NCI-H526 (cell line): ENCODE results near the gene CERS2.

Experiments
- DNase-seq, 2 experiments: peaks; one replicate each; lab custom pipeline; 2025; lab: John Stamatoyannopoulos, UW

The CERS2 gene

GRCh38 chr1:150997126-150997872, 22.7 kb upstream of the CERS2 start:
- no peak for DNase-seq

DNA sequence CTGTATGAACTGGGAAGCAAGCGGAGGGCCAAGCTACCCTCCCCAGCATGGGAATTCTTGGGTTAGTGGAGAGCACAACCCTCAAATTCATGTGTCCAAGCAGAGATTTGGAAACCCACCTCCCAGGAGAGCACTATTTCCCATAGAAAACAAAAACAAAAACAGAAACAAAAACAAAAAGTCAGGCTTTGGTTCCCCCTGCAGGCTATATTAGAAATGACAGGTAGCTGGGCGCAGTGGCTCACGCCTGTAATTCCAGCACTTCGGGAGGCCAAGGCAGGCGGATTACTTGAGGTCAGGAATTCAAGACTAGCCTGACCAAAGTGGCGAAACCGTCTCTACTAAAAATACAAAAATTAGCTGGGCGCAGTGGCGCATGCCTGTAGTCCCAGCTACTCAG, 21.3 kb upstream of the CERS2 start:
- peak; percentile 16 to 57 for DNase-seq

- DNase-seq, result no peak
These were observed 20.8 kb upstream of the CERS2 start for GRCh38 chr1:150995460-150995859.

- no peak for DNase-seq
These were observed 19.6 kb upstream of the CERS2 start for GRCh38 chr1:150994248-150994647.

- no peak for DNase-seq
These were observed 18.0 kb upstream of the CERS2 start for GRCh38 chr1:150992626-150993025.

- DNase-seq, result no peak
These were observed 13.3 kb upstream of the CERS2 start for GRCh38 chr1:150987924-150988323.

DNA sequence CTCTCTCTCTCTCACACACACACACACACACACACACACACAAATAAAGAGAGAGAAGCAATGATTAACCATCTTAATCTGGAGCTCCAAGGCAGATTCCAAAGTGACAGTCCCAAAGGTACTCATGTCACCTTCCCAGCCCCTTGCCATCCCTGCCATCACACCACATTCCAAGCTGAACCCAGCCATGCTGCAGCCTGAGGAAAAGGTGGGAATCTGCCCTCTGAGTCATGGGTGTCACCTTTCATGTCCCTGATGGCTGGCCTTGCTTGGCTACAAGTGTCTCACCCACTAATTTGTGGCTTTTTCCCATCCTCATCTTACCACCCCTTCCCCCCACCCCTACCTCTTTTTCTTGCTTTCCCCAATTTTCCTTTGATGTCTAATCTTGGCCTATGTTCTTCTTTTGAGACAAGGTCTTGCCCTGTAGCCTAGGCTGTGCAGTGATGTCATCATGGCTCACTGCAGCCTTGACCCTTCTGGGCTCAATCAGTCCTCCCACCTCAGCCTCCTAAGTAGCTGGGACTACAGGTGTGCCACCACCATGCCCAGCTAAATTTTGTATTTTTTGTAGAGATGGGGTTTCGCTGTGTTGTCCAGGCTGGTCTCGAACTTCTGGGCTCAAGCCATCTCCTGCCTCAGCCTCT, 10.7 kb upstream of the CERS2 start:
- DNase-seq, result no peak

GRCh38 chr1:150981805-150982712, 7.4 kb upstream of the CERS2 start, which contains the start of gene ANXA9:
ANXA9 (plus strand) TSS chr1:150982292; CDS start chr1:150983106, 814 bp downstream.
- DNase-seq, result peak in 1 of 2 experiments; percentile 77

DNA sequence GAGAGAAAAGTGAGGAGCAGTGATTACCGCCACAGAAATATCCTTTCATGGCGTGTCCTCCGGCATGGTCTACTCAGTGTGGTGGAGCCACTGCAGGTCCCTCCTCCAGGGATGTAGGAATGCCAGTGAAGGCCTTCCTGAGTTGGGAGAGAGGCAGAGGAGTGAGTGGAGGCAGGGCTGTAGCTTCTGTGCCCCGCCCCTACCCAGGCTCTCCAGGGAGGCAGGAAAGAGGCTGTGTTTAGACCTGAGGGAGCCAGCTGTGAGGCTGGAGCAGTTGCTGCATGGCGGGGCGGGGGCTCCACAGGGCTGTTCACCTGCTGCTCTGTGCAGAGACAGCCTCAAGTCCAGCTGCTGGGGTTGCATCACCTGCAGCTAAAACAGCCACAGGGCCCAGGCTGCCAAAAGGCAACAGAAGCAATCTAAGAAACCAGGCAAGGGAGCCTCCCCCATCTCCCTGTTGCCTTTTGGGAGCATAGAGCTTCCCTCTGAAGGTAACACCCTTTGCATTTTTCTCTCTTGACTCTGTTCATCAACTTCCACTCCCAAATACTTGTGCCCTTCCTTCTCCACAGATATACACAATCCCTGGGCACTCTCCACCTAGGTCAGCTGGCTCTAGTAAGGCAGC, 6.7 kb upstream of the CERS2 start:
- peak; percentile 67 to 93 for DNase-seq

DNA sequence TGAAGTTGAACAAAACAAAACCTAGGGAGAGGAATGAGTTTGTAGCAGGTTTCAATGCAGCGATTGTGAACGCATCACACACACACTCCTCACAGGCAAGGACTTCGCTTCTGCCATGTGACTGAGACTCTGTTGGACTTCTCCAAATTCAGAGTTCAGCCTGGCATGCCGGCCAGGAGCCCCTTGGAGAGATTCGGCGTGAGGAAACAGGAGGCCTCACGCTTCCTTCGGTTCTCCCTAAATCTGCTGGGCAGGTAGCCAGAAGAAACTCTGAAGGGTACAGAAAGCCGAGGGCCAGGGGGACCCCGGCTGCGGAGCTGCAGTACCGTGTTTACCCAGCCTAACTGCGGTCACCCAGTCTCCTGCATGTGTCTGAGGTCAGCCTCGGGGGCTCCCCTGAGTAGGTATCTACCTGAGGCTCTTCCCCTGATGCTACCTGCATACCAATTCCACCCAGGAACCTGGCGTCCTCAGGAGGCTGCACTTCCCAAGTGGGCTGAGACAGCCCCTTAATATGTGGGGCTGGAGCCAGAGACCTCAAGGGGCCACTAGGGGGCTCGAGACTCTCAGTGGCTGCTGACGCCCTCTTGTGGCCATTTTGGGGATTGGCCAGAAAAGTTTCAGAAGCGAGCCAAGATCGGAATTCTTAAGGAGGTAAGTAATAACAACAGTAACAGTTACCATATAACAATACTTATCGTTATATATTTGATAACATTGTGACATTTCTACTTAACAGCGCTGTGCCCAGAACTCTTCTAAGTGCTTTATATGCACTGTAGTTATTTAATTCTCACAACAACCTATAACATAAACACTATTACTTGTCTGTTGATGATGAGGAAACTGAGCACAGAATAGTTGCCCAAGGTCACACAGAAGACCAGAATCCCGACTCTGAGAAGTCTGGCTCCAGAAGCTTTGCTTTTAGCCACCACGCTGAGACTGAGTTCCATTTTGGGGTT, 4.7 kb upstream of the CERS2 start:
- peak; percentile 89 to 99 for DNase-seq

DNA sequence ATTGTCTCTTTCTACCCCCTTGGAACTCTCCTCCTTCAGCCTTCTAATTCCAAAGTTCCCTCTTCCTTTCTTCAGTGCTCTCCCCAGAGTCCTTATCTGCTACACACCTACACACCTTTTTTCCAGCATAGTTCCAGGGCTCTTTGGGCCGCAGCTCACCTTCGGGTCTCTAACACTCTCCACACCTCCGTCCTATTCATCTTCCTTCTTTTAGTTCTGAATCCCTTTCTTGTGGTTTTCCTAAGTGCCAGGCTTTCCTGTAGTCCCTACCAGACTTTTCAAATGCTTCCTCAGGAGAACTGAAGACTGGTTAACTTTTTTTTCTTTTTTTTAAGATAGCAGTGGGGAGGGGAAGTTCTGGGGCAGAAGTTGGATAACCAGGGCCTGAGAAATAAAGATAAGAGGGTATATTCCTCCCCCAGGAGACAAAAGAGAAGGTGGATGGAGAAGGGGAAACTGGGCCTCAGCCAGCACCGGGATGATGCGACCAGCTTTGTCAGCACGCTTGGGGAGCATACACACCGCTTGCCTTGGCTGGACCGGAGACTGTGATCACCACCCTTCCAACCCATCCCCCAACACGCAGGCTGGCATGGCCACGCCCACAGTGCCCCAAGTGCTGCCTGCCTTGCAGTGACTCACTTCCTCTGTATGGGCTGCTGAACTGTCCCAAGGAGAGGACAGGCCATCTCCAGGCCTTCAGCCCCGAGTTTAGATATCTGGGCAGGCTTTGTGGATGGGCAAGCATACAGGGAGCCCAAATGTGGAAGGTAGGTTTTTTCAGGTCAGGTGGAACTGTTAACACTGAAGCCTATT, 2.5 kb upstream of the CERS2 start:
- peak; percentile 30 to 71 for DNase-seq

DNA sequence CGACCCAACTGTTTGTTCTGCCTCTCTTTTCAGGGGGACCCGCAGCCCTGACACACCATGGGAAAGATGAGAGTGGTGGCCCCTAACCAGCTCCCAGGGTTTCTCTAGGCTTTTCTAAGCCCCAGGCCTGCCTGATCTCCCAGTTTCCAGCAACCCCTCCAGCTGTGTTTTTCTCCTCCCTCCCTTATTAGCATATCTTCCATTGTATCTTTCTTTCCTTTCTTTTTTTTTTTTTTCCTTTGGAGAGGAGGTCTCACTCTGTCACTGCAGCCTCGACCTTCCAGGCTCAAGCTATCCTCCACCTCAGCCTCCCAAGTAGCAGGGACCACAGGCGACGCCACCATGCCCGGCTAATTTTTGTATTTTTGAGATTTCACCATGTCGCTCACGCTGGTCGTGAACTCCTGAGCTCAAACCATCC, 1.8 kb upstream of the CERS2 start:
- no peak for DNase-seq

GRCh38 chr1:150973836-150974579, 627 bp downstream of the CERS2 start:
- peak; percentile 68 to 90 for DNase-seq

DNA sequence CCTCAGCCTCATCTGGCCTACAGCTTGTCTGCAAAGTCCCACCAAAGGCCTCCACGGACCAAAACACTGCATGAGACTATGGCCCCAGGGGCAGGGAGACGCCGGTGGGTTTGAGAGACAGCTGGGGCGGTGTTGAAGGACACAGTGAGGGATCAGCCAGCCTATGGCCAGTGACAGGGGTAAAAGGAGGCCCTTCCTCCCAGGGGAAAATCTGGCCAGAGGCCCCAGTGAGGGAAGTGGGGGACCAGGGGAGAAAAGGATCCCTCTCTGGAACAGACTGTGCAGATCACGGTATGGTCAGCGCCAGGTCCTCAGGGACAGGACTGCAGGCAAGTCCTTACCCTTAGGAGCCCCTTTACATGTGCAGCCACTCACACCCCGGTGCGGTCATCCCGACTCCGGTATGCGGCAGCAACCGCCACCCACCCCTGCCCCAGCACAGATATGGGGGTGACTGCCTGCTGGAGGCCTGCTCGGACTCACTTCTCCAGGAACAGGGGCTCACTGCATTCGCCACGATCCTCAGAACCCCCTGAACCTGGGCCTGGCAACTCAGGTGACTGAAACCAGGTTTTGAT, 1.3 kb downstream of the CERS2 start:
- peak in 1 of 2 experiments; percentile 64 for DNase-seq

DNA sequence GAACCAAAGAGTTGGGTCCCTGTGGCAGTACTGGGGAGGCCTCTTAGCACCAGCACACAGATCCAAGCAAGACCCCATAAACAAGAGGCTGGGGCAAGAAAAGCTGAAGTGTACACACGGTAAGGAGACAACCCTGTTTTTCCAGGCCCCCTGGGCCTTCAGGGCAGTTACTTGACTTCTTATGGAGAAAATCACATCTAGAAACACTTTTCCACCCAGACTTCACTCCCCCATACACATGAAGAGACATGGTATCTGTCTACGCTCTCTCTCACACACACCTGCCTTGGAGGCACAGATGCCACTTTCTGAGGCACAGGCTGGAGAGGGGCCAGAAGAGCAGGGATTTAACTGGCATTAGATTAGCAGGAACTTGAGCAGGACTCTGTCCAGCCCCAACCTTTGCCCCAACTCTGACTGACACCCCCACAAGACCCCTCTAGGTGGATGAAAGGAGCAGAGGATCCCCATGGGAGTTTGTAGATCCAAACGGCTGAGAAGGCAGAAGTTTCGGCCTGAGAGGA, 2.2 kb downstream of the CERS2 start:
- no peak for DNase-seq

- DNase-seq, result no peak
These were observed 2.8 kb downstream of the CERS2 start for GRCh38 chr1:150971583-150972416.

GRCh38 chr1:150970808-150971582, 3.6 kb downstream of the CERS2 start:
- no peak for DNase-seq
